ENCODE data around the gene RPL10A. TPM values are rescaled to one million over a fixed set of nuclear protein-coding genes. Genes with fewer than 3 reads are reported as not detected.

Gene RPL10A
- total RNA-seq, 1 donor from 2014 or later, result 1,618 TPM

GRCh38 chr6:35449287-35449881 lies 18.8 kb upstream of the RPL10A start:
- DNase-seq (ENCODE audit: low read depth), result no peak
- TF ChIP-seq CTCF (conservative IDR thresholded peaks at IDR 0.05; ENCODE audit: low read depth, low read length), result peak; percentile 71
- no peak overlapping the region for H3K4me3 ChIP-seq (ENCODE audit: low read depth, low read length)

GRCh38 chr6:35451354-35452182 lies 16.6 kb upstream of the RPL10A start:
- H3K4me3 ChIP-seq (ENCODE audit: low read depth, low read length), result peak overlapping the region; percentile 72
- no peak for DNase-seq (ENCODE audit: low read depth)
- no peak for TF ChIP-seq CTCF (conservative IDR thresholded peaks at IDR 0.05; ENCODE audit: low read depth, low read length)

- no peak for TF ChIP-seq CTCF (conservative IDR thresholded peaks at IDR 0.05; ENCODE audit: low read depth, low read length)
- H3K4me3 ChIP-seq (ENCODE audit: low read depth, low read length), result peak within 1 kb of the TSS; percentile 72
- DNase-seq (ENCODE audit: low read depth), result no peak
Observed at GRCh38 chr6:35452183-35453090, 15.8 kb upstream of the RPL10A start, which contains the start of gene FANCE. FANCE (plus strand) TSS chr6:35452338; CDS start chr6:35452546, 208 bp downstream.

- no peak for TF ChIP-seq CTCF (conservative IDR thresholded peaks at IDR 0.05; ENCODE audit: low read depth, low read length)
- DNase-seq (ENCODE audit: low read depth), result no peak
- no peak overlapping the region for H3K4me3 ChIP-seq (ENCODE audit: low read depth, low read length)
Observed at GRCh38 chr6:35453236-35453635, 15.0 kb upstream of the RPL10A start.

GRCh38 chr6:35454391-35455110 lies 13.7 kb upstream of the RPL10A start:
- H3K4me3 ChIP-seq (ENCODE audit: low read depth, low read length), result no peak overlapping the region
- no peak for DNase-seq (ENCODE audit: low read depth)

More at GRCh38 chr6:35454391-35455110, 13.7 kb upstream of the RPL10A start:
- no peak for TF ChIP-seq CTCF (conservative IDR thresholded peaks at IDR 0.05; ENCODE audit: low read depth, low read length)

All from epithelial cell of proximal tubule (primary cell).